HG03442 (cell line): ENCODE measurements around the gene LIAS.
A peak's percentile ranks its signal among the peaks of the same experiment; 100 is the strongest.

Experiments used
- ATAC-seq: cut with Tn5 transposase; IDR thresholded peaks from one replicate; pipeline ENCODE4 v1.9.1; 2021; ENCODE audit warnings: mild to moderate bottlenecking, moderate library complexity; ENCODE audit not compliant: unreplicated experiment

The LIAS gene

GRCh38 chr4:39452860-39453587 is 5.8 kb upstream of the LIAS start:
- ATAC-seq: no peak

- ATAC-seq: no peak
Observed at GRCh38 chr4:39453738-39454137, 5.1 kb upstream of the LIAS start.

GRCh38 chr4:39455486-39455885 is 3.4 kb upstream of the LIAS start:
- no peak for ATAC-seq

GRCh38 chr4:39456946-39457763 is 1.7 kb upstream of the LIAS start:
- ATAC-seq: no peak

- peak; percentile 1 for ATAC-seq
Observed at GRCh38 chr4:39458161-39458504, 723 bp upstream of the LIAS start.

- no peak for ATAC-seq
Observed at GRCh38 chr4:39464886-39465501, 6.1 kb downstream of the LIAS start.

- no peak for ATAC-seq
Observed at GRCh38 chr4:39466747-39467146, 7.9 kb downstream of the LIAS start.

GRCh38 chr4:39467464-39467863 is 8.6 kb downstream of the LIAS start:
- no peak for ATAC-seq

GRCh38 chr4:39469429-39470077 is 10.7 kb downstream of the LIAS start:
- peak; percentile 87 for ATAC-seq

- ATAC-seq: no peak
Observed at GRCh38 chr4:39470402-39470801, 11.5 kb downstream of the LIAS start.

- no peak for ATAC-seq
Observed at GRCh38 chr4:39472396-39472795, 13.5 kb downstream of the LIAS start.

- no peak for ATAC-seq
Observed at GRCh38 chr4:39476187-39476895, 17.5 kb downstream of the LIAS start.

- no peak for ATAC-seq
Observed at GRCh38 chr4:39480251-39480650, 21.4 kb downstream of the LIAS start.

GRCh38 chr4:39480902-39481695 is 22.2 kb downstream of the LIAS start:
- no peak for ATAC-seq

- no peak for ATAC-seq
Observed at GRCh38 chr4:39484582-39485272, 25.9 kb downstream of the LIAS start.

- ATAC-seq: no peak
Observed at GRCh38 chr4:39486221-39486804, 27.5 kb downstream of the LIAS start.

GRCh38 chr4:39490322-39490721 is 31.5 kb downstream of the LIAS start:
- no peak for ATAC-seq

GRCh38 chr4:39494354-39494753 is 35.5 kb downstream of the LIAS start:
- ATAC-seq: no peak
